HFF-Myc (cell line): Measurements from ENCODE around the gene GJC2.

Experiments
- DNase-seq: peaks from one replicate; pipeline ENCODE4 v3.0.0-alpha.2; 2011; ENCODE audit warnings: low read depth; ENCODE audit errors: extremely low read depth
- H3K4me3 ChIP-seq: replicated peaks from 2 replicates; pipeline ENCODE4 v1.5.1; 2011; ENCODE audit warnings: low read depth, mild to moderate bottlenecking, control low read depth, low read length
- TF ChIP-seq, protein P1 (sequence below): IDR thresholded peaks from 2 replicates; pipeline ENCODE4 v1.5.1; 2012; ENCODE audit warnings: mild to moderate bottlenecking, low read depth, low read length, control low read depth; ENCODE audit errors: missing control alignments

Gene GJC2

DNA sequence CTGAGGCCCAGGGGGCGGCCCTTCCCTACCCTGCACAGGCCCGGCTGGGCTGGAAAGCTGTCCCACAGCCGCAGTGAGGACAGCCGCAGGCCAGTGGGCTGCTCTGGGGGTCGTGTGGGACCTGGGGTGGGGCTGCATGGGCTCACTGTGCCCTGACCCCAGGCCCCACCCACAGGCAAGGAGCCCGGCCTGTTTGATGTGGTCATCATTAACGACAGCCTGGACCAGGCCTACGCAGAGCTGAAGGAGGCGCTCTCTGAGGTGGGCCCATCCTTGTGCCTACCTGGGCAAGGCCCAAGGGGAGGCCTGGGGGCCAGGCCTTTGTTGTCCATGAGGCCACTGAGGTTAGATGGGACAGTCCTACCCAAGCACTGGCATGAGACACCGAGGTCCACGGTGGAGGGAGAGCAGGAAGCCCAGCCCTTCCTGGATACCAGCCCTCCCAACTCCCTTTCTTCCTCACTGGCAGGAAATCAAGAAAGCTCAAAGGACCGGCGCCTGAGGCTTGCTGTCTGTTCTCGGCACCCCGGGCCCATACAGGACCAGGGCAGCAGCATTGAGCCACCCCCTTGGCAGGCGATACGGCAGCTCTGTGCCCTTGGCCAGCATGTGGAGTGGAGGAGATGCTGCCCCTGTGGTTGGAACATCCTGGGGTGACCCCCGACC, 1.4 kb upstream of the GJC2 start:
- H3K4me3 ChIP-seq, result no peak overlapping the region
- TF ChIP-seq, protein P1, sequence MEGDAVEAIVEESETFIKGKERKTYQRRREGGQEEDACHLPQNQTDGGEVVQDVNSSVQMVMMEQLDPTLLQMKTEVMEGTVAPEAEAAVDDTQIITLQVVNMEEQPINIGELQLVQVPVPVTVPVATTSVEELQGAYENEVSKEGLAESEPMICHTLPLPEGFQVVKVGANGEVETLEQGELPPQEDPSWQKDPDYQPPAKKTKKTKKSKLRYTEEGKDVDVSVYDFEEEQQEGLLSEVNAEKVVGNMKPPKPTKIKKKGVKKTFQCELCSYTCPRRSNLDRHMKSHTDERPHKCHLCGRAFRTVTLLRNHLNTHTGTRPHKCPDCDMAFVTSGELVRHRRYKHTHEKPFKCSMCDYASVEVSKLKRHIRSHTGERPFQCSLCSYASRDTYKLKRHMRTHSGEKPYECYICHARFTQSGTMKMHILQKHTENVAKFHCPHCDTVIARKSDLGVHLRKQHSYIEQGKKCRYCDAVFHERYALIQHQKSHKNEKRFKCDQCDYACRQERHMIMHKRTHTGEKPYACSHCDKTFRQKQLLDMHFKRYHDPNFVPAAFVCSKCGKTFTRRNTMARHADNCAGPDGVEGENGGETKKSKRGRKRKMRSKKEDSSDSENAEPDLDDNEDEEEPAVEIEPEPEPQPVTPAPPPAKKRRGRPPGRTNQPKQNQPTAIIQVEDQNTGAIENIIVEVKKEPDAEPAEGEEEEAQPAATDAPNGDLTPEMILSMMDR, result no peak
- DNase-seq, result no peak

DNA sequence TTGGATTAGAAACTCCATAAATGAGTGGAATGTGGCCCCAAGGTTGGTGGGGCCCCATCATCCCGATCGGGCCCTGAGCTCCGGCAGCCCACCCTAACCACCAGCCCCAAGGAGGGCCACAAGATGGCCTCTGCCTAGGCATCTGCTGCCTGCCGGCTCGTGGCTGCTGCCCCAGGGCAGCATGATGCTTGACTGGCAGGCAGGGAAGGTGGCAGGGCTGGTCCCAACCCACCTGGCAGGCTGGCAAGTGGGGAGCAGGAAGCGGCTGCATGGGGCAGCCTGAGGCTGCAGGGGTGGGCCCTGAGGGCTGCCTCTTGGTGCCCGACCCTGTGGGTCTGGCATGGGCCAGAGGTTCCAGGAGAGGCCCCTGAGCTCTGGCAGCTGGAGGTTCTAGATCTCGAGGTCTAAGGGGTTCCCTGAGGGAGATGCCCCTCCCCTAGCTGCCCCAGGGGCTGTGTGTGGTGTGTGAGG, 760 bp upstream of the GJC2 start:
- no peak overlapping the region for H3K4me3 ChIP-seq
- no peak for DNase-seq
- TF ChIP-seq, protein P1, result no peak

DNA sequence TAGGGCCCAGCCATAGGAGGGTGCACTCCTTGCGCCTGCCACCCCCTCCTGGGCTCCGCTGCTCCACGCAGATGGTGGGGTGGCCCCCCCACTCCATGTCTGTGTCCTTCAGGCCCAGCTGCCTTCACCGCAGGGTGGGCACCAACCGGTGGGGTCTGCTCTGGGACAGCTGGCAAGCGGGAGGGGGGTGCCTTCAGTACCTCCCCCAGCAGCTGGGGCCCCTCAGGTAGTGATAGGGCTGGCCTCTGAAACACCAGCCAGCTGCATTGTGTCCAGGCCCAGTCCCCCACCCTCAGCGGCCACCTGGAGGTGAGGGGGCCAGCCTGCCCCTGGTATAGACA, 360 bp downstream of the GJC2 start:
- TF ChIP-seq, protein P1, result no peak
- no peak for DNase-seq
- H3K4me3 ChIP-seq, result 0 out of 2 replicates have a peak overlapping the region, but pooled peaks have one; percentile 13

DNA sequence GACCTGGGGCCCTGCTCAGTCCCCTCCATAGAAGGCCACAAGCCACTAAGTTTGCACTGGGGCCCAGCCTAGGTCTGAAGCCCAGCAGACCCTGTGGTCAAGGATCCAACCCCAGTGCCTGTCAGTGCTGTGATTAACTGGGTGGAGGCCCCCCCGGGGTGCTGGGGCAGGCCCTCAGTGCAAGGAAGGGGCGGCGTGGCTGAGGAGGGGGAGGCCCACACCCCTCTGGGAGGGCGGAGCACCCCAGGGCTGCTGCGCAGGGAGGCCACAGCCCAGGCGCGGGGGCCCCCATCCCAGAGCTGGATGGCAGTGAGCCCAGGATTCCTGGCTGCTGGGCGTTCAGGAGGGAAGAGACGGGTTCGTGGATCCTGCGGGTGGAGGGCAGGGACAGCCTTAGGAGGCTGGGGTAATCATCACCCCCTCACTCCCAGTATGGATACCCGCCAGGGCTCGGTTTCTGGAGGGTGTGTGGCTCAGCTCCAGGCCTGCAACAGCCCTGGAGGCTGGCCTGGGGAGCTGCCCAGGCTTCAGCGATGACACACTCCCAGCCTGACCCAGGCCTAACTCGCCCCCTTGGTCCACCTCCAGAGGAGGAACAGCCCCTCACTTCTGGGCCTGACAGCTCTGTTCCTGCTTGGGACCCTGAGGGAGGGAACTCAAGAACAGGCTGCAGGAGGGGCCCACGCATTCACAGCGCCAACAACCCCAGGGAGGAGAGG, 890 bp downstream of the GJC2 start:
- TF ChIP-seq, protein P1, result no peak
- no peak overlapping the region for H3K4me3 ChIP-seq
- no peak for DNase-seq

DNA sequence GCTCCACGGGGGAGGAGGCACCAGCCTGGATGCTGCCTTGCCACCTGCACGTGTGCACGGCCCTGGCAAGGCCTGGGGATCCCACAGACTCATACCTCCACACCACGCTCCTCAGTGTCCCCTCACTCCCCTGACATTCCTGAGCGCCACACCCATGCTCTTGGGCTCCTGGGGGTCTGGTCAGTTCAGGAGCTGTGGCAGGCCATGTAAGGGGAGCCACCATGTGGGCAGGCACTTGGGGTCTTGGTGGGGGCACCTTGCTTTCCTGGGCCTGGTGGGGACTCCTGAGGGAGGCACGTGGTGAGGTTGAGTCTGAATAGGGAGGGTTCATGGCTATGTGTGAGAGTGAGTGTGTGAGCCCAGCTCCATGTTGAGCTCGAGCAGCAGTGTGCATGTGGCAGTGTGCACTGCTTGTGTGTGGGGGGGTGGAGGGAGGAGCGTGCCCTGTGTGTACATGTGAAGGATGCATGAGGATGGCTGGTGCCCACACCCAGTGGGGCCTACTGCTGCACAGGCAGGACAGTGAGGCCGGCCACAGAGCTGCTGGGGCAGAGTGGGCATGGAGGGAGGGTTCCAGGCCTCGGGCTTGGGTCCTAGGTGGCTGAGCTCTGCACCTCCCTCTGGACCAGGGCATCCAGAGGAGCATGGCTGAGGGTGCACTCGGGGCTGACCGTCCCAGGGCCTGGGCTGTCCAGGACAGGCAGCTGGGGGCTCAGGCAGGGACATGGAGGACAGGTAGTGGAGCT, 1.6 kb downstream of the GJC2 start:
- TF ChIP-seq, protein P1, result no peak

DNA sequence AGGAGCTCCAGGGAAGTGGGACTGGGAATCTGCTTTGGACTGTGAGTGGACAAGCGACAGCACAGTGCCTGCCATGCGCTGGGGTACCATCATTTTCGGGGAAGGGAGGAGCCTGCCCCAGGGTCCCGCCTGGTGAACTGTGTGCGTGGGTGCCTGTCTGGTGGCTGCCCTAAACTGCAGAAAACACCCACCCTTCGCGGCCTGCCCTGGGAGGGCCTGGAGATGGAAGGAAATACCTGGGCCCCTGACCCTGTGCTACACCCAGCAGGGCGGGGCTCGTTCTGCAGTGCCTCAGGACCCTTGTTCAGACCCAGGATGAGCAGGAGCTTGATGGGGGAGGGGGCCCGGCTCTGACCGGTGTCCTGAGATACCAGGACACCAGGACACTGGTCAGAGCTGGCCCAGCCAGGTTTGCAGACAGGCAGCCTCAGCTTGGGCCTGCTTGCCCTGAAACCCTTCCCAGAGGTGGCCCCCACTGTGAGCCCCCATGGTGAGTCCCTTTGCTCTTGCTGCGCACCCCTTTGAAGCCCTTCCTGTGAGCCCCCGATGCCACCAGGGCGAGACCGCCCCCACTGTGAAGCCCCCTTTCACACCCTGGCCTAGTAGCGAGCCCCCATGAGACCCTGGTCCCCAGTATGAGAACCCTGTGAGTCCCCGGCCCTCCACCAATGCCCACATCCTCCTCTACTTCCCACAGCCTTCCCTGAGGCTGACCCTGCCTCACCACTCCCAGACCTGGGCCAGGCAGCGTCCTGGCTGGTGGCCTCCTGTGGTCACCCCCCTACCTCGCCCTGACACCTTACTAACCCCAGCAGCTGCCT, 2.6 kb downstream of the GJC2 start:
- no peak for DNase-seq
- no peak overlapping the region for H3K4me3 ChIP-seq
- TF ChIP-seq, protein P1, result no peak

More for the DNA sequence above, 1.6 kb downstream of the GJC2 start:
- no peak overlapping the region for H3K4me3 ChIP-seq
- DNase-seq, result no peak
